ENCODE measurements around the gene TARS3. TPM values are rescaled to one million over a fixed set of nuclear protein-coding genes. Genes with fewer than 3 reads are reported as not detected.

The TARS3 gene
- total RNA-seq, 1 experiment from 2014 or later, result 12.4 TPM

DNA sequence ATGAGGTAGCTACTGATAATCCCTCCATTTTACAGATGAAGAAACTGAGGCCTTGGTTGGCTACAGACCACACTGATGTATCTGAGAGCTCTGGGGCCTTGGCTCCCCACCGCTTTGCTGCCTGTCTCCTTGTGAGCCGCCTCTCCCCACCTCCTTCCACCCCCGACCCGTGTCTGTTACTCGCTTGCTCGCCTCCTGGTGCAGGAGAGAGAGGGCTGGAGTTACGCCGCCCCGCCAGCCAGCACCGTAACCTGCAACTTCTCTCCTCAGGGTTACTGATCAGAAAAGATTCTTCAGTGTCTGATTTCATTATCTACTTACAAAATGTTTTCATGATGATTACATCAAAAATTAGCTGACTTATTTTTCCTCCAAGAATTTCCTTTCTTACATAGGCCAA is 106.2 kb downstream of the TARS3 start:
- ATAC-seq, result no peak
- Histone ChIP-seq H3K27ac (ENCODE audit: low read length) (no peak overlapping the region), H3K4me3 (ENCODE audit: low read depth in 2 of 2, low read length in 2 of 2) (no peak overlapping the region), H3K36me3 (ENCODE audit: control insufficient read depth, insufficient read depth, low read length) (no peaks in the 10 kb centered on the region), H3K27me3 (ENCODE audit: control insufficient read depth, insufficient read depth, low read length) (no peaks in the 10 kb centered on the region), H3K4me1 (ENCODE audit: control insufficient read depth, insufficient read depth, low read length) (peaks cover 10% of the 10 kb centered on the region), H3K9me3 (ENCODE audit: control insufficient read depth, insufficient read depth, low read depth, low read length) (no peaks in the 10 kb centered on the region)
- POLR2A ChIA-PET, result no interaction called here
- no peak for TF ChIP-seq SIN3A (IDR thresholded peaks at IDR 0.05; ENCODE audit: borderline replicate concordance, insufficient read depth, low read depth, low read length)
- no peak for TF ChIP-seq POLR2AphosphoS5 (IDR thresholded peaks at IDR 0.05; ENCODE audit: low read depth, low read length)
- in situ Hi-C loops (cut with HindIII; ENCODE audit: low pct_unique_long_range_greater_than_20kb, low sequenced_read_pairs), result no loop called here
- no TSS peak for BruUV-seq (replicated peaks)
- DNase-seq (ENCODE audit: low read depth, low spot score), result no peak
- CTCF ChIA-PET, result no interaction called here
- intact Hi-C loops (cut with micrococcal nuclease; ENCODE audit: unreplicated experiment), result no loop called here

DNA sequence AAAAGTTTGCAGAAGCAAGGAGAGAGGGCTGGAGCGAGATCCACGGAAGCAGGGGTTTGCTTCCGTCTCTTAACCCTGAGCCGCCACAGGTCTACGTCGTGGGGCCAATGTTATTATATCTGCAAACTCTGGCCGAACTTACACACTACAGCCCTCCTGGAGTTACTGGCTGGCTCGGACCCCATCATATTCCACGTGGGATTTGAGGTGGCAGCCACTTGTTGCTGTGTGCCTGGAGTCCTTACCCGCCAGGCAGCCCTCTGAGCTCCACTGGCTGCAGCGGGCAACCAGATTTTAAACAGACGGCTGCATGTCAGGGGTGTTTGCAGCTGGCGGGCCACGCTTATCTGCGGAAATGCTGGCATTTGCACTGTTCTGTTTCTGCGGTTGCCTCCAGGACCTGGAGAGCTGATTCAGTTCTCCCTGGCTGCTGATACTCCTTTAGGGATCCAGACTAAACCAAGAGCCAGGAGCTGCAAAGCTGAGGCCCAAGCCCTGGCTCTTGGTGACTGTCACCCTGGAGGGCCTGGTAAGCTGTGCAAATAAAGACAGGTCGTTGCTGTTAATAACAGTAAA is 106.8 kb downstream of the TARS3 start:
- POLR2A ChIA-PET, result no interaction called here
- intact Hi-C loops (cut with micrococcal nuclease; ENCODE audit: unreplicated experiment) (loop anchor here (1.0 kb wide), 1 partner anchor 45 kb away; no protein-coding TSS in a partner anchor), in situ Hi-C loops (cut with HindIII; ENCODE audit: low pct_unique_long_range_greater_than_20kb, low sequenced_read_pairs) (no loop called here)
- H3K4me1 ChIP-seq (ENCODE audit: control insufficient read depth, insufficient read depth, low read length), result peaks cover 10% of the 10 kb centered on the region
- H3K36me3 ChIP-seq (ENCODE audit: control insufficient read depth, insufficient read depth, low read length), result no peaks in the 10 kb centered on the region
- H3K4me3 ChIP-seq (ENCODE audit: low read depth in 2 of 2, low read length in 2 of 2), result no peak overlapping the region
- DNase-seq (ENCODE audit: low read depth, low spot score), result no peak
- H3K27ac ChIP-seq (ENCODE audit: low read length), result no peak overlapping the region
- no peak for TF ChIP-seq SIN3A (IDR thresholded peaks at IDR 0.05; ENCODE audit: borderline replicate concordance, insufficient read depth, low read depth, low read length)
- TF ChIP-seq, protein P1, sequence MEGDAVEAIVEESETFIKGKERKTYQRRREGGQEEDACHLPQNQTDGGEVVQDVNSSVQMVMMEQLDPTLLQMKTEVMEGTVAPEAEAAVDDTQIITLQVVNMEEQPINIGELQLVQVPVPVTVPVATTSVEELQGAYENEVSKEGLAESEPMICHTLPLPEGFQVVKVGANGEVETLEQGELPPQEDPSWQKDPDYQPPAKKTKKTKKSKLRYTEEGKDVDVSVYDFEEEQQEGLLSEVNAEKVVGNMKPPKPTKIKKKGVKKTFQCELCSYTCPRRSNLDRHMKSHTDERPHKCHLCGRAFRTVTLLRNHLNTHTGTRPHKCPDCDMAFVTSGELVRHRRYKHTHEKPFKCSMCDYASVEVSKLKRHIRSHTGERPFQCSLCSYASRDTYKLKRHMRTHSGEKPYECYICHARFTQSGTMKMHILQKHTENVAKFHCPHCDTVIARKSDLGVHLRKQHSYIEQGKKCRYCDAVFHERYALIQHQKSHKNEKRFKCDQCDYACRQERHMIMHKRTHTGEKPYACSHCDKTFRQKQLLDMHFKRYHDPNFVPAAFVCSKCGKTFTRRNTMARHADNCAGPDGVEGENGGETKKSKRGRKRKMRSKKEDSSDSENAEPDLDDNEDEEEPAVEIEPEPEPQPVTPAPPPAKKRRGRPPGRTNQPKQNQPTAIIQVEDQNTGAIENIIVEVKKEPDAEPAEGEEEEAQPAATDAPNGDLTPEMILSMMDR (IDR thresholded peaks at IDR 0.05), result no peak
- TF ChIP-seq TCF7L2 (IDR thresholded peaks at IDR 0.05; ENCODE audit: low read depth, low read length), result no peak
- no peaks in the 10 kb centered on the region for H3K9me3 ChIP-seq (ENCODE audit: control insufficient read depth, insufficient read depth, low read depth, low read length)
- CTCF ChIA-PET, result no interaction called here
- BruUV-seq (replicated peaks), result no TSS peak
- no peaks in the 10 kb centered on the region for H3K27me3 ChIP-seq (ENCODE audit: control insufficient read depth, insufficient read depth, low read length)
- ATAC-seq, result no peak

DNA sequence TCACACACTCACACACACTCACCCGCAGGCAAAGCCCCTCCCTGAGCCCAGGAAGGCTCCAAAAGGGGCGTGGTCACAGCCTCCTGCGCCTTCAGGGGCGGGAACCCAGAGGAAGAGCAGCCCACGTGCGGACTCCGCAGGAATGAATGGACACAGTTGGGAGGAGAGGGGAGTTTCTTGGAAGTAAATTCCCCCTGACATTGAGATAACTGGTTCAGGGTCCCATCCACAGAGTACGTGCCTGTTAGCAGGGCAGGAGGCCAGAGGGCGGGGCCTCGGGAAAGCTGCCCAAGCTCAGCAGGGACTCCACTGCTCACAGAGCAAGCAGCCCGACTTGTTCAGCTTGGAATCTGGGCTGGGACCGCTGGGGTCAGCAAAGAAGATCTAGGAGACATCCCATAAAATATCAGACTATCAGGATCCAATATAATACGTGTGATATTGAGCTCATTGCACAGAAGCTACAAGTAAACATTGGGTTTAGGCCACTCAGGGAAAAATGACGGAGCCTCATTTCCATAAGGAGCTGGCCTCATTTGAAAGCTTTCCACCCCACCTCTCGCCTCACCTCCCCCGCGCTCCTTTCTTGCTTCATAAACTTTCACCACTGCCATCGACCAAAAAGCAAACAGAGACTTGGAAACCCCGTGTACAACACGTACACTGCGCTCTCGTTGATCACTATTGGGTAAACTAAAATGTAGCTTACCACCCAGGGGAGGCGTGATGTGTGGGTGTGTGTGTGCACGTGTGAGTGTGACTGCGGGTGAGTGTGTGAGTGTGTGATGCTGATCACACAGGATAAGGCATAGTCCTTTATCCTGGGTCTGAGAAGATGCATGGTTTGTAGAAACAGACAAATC is 108.1 kb downstream of the TARS3 start:
- H3K9me3 ChIP-seq (ENCODE audit: control insufficient read depth, insufficient read depth, low read depth, low read length), result no peaks in the 10 kb centered on the region
- H3K27me3 ChIP-seq (ENCODE audit: control insufficient read depth, insufficient read depth, low read length), result no peaks in the 10 kb centered on the region
- H3K27ac ChIP-seq (ENCODE audit: low read length), result no peak overlapping the region
- H3K36me3 ChIP-seq (ENCODE audit: control insufficient read depth, insufficient read depth, low read length), result no peaks in the 10 kb centered on the region
- TF ChIP-seq POLR2AphosphoS5 (IDR thresholded peaks at IDR 0.05; ENCODE audit: low read depth, low read length) (no peak), TCF7L2 (IDR thresholded peaks at IDR 0.05; ENCODE audit: low read depth, low read length) (no peak), SIN3A (IDR thresholded peaks at IDR 0.05; ENCODE audit: borderline replicate concordance, insufficient read depth, low read depth, low read length) (no peak), REST (IDR thresholded peaks at IDR 0.05; ENCODE audit: insufficient read depth in 1 of 2, low read depth in 2 of 2, low read length in 1 of 2) (no peak)
- TF ChIP-seq, protein P1 (IDR thresholded peaks at IDR 0.05), result no peak
- POLR2A ChIA-PET, result no interaction called here
- DNase-seq (ENCODE audit: low read depth, low spot score), result no peak
- peaks cover 10% of the 10 kb centered on the region for H3K4me1 ChIP-seq (ENCODE audit: control insufficient read depth, insufficient read depth, low read length)
- no TSS peak for BruUV-seq (replicated peaks)
- intact Hi-C loops (cut with micrococcal nuclease; ENCODE audit: unreplicated experiment), result no loop called here
- in situ Hi-C loops (cut with HindIII; ENCODE audit: low pct_unique_long_range_greater_than_20kb, low sequenced_read_pairs), result no loop called here
- ATAC-seq, result peak; percentile 42
- CTCF ChIA-PET, result no interaction called here
- H3K4me3 ChIP-seq (ENCODE audit: low read depth in 2 of 2, low read length in 2 of 2), result peak overlapping the region in 1 of 2 experiments; percentile 11; a peak in 1 of 4 replicates

Data from Panc1 (cell line).